Measurements from ENCODE around the gene DPF3.

The DPF3 gene

DNA sequence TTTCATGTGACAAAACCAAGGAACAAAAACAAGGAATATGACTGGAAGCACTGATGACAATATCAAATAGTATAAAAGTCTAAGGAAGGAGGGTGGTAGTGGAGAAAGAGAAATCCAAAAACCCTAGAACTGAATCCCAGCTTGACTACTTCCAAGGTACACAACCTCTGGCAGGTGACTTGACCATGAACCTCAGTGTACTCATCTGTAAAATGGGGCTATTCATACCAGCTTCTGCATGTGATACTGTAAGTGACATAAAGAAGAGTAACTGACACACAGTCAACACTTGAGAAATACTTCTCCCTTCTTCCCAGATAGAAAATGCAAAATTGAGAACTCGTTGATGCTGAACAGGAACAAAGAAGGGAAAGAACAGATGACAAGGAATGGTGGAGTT lies 10.3 kb upstream of the DPF3 start:
- no peak for DNase-seq

DNA sequence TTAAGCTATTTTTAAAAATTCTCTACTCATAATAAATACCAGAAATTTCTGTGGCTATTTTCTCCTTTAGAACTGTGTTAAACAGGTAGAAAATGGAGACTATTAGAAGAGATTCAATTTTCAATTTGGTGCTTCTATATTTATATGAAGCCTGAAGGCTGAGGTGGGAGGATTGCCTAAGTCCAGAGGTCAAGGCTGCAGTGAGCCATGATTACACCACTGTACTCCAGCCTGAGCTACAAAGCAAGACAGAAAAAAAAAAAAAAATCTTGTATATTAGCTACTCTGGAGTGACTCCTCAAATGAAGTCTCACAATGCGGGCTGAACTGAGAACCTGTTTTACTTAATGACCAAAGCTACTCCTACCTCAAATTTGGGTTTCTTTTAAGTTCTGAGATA lies 9.8 kb upstream of the DPF3 start:
- DNase-seq: no peak

DNA sequence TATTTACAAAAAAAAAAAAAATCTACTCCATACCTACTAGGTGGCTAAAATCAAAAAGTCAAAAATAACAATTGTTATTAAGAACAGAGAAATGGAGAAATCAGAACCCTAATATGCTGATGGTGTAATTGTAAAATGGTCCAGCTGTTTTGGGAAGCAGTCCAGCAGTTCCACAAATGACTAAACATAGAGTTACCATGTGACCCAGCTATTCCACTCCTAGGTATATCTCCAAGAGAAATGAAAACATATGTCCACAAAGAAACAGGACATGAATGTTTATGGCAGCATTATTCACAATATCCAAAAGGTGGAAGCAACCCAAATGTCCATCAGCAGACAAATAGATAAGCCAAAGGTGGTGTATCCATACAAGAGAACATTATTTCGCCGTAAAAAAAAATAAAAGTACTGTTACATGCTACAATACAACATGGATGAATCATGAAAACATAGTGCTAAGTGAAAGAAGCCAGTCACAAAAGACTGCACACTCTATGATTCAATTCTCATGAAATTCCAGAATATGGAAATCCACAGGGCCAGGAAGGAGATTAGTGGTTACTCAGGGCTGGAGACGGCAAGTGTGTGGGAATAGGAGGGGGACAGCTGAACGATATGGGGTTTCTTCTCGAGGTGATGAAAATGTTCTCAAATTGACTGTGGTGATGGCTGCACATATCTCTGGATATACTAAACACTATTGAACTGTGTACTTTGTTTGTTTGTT lies 9.1 kb upstream of the DPF3 start:
- DNase-seq: no peak

DNA sequence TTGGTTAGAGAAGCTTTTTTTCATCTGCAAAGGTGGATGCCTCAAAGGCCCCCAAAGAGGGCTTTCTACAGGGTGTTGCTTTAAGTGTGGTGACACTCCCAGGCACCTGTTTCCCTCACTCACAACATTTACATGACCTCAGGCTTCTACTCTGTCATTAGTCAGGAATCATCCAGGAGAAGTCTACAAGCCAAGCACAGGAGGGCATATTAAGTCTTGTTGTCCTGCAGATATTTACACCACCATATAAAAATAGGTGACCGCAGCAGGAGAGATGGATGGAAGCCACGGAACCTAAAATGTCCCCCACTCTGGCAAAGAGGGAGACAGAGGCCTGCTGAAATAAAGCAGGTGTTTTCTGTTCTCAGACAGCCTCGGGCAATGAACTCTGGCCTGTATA lies 7.5 kb upstream of the DPF3 start:
- DNase-seq: no peak

DNA sequence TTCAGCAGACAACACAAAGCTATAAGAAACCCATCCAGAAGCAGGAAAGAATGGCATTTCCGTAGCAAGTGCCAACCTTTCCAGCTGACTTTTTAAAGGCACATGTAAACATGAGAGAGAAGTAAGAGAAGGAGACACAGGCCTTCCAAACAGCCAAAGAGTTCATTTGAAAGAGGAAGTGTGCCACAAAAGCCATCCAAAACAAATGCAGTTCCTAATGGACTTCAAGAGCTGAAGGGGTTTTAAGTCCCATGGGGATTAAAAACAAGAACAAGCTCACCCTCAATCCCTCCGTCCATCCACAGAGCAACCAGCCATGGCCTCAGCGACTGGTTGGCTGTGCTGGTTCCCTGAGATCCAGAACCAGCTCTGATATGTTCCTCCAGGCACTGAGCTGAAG lies 4.5 kb upstream of the DPF3 start:
- no peak for DNase-seq

DNA sequence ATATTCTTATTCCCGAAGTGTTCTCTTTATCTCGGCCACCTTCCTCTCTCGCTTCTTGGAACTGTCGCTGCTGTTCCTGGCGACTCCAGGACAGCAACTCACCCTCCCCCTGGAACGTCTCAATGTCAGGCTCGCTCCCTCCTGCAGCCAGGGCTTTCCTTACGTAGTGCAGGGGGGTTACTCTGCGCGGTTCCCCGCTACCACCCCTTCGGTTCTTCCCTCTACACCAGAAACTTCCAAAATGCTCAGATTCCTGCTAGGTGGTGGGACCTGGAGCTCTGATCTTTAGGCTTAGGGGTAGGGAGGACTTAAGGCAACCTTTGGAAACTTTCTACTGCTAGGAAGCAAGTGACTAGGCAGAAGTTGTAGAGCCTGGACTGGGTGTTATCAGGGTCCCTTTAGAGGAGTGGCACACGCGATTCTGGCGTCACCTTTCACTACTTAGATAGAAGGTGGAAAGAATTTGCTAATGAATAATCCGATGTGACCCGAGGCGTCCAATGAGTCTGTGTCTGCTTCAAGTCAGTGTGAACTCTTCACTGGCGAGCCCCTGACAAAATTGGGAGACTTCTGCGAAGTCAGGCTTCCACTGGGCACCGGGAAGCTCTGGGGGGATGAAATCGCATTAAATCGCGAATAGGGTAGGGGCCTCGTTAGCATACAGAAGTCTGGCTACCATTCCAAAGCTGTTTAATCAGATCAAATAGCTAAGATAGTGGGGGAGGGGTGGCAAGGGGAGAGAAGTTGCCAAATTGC lies 900 bp upstream of the DPF3 start:
- DNase-seq: no peak

DNA sequence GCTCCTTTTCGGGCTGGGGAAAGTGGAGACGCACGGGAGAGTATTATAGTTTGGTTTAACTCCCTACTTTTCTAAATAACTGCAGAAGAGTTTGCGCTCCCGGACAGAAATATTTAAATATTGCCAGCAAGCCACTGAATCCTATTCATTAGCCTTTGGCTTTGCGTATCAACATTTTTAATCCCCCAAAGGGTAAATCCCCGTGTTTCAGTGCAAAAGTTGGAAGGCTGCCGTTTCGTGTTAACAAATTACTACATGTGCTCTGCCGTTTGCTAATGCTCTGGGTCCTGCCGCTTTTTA lies 372 bp upstream of the DPF3 start:
- no peak for DNase-seq

DNA sequence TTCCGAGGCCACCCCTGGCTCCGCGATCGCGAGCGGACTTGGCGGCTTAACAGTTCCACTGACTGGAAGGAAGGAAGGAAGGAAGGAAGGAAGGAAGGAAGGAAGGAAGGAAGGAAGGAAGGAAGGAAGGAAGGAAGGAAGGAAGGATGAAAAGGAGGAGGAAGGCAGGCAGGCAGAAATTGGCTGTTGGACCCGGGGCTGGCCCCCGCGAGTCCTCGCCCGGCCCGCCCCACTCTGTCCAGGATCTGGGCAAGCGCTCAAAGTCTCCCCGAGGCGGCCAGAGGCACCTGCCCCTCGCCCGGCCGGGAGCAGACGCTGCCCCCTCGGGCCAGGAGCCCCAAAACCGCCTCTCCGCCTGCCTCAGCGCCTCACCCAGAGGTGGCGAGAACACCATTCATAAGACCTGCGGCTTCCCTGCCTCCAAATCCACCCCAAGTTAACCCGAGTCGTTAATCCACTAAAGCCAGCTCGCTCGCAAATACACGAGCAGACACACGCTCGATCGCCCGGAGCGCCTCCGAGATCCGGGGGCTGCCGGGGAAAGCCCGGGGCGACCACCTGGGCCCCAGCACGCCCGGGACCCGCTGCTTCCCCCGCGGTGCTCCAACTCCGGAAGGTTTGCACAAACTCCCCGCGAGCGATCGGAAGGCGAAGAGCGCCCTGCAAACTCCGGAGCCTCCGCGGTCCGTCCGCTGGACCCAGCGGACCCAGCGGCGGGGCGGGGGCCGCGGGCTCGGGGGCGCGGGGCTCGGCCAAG lies 844 bp downstream of the DPF3 start:
- DNase-seq: no peak

DNA sequence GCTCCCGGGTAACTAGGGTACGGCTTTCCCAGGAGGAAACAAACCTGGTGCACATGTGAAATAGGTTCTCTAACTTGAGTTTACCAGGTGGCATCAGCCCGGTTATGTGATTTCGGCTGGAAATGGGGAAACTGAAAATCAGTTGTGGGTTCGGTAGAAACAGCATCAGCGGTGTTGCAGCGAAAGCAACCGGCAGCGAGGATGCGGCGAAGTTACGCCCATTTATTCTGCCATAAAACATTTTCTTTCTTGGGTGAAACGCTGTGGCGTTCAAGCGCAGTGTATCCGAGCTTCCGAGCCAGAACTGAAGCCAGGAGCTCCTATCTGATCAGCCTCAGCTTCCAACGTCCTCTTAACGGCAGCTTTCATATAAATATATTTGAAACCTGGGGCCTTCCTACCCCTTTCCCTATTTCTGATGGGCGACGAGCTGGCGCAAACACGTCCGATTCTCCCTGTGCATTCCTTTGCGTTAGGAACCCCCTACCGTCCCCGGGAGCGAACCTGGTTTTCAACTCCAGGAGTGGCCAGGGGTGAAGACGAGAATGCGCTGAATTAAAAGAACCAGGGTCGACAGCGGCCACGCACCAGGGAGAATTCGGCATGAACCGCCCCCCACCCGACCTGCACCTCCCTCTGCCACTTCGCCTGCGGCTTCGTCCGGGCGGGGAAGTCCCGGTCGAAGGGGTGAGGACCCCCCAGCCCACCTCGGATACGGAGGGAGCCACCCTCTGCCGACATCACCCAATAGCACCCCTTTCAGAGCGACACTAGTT lies 1.6 kb downstream of the DPF3 start:
- no peak for DNase-seq

DNA sequence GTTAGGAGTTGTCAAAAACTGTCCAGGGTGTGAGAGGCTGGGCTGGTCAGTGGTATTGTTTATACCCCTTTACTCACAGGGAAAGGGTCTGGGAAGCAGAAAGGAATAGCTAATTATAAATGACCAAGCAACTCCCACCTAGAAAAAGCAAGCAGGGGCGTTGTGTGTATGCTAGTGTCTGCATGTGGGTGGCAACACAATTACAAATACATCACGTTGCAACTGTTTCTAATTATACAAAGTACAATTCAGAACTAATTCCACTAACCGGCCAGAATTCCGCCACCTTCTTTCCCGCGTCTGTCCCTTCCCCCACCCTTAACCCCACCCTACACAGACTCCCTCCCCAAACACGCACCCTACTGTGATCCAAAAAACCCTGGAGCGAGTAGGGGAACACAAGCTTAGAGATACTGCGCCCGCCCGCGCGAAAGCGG lies 2.2 kb downstream of the DPF3 start:
- DNase-seq: no peak

DNA sequence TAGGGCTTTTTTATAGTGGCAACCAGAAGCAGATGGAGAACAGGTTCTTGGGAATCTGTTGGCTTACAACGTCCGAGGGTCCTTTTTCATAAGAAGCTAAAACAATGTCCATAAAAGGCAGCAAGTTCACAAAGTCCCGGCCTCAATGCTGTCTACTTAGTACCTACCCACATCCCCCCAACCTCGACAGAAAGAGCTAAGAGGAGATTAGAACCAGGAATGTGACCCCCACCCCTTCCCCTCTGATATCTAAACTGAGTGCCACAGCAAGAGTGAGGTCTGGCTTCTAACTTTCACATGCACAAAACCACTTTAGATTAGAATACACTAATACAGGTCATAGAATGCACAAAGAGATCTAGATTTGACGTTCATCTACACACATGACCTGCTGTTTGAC lies 4.5 kb downstream of the DPF3 start:
- no peak for DNase-seq

DNA sequence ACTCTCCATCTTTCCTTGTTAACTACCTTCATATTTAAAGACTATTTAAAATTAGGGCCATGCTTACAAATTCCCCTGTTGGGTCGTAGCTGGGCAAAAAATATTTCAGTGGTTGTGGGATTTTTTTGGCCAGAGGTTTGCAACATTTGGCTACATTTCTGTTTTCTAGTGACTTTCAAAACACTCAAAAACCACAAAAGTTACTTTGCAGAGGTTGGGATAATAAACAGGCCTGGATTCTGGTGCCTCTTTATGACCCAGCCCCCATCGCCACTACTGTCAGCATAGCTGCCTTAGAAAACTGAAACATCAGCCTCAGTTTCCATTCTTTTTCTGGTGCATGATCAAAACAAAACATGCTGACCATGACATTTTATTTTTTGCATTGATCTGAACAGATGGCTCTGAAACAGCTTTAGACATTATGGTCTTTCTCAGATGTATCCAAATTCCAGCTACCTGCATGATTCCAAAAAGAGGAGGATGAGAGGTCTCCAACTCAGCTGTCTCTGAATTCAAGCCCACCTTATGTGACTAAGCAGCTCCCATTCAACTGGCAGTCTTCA lies 5.2 kb downstream of the DPF3 start:
- no peak for DNase-seq

DNA sequence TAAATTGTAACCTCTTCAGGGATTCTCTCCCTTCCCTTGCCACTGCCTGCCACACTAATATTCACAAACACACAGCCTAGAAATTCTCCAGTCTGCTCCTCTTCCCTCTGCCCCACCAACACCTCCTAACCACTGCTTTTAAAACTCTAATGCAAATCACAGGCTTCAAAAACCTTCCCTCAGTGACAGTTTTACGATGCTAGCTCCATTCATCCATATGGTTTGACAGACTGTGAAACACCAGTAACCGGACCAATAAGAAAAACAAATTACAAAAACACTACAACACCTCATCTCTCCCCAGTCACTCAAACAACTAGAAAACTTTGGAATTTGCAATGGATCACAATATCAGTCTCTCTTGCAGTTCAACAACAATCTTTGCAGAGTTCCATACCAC lies 5.7 kb downstream of the DPF3 start:
- no peak for DNase-seq

DNA sequence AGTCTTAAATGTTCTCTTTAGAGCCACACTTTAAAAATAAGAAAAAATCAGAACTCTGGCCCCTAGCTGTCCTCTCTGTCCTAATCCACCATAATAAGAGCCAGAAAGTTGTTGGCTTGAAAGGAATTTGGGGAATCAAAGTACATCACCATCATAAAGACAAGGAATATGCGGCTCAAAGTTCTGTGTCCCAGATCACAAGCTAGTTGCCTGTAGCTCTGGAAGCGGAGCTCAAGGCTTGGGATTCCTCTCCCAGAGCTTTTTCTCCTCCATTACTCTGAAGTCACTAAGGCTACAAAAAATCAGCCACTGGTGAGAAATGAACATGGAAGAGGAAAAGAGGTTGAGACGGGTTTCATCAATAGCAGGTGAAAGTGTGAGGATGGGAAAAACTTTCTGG lies 6.4 kb downstream of the DPF3 start:
- DNase-seq: no peak

DNA sequence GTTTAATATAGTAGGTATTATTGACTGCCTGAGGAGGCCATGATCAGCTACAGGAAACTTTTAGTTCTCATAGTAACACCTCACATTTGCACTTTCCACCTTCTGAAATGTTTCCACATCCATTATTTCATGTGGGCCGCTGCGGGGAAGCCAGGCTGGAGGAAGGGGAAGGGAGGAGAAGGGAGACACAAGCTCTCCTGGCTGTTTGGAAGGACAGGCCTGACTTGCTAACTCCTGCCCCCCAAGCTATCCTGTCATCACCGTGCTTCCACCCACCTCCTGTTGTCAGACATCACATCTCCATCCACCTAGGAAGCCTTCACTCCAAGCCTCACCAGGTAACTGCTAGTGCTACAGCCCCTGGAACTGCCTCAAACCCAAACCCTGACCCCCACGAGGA lies 9.5 kb downstream of the DPF3 start:
- no peak for DNase-seq

DNA sequence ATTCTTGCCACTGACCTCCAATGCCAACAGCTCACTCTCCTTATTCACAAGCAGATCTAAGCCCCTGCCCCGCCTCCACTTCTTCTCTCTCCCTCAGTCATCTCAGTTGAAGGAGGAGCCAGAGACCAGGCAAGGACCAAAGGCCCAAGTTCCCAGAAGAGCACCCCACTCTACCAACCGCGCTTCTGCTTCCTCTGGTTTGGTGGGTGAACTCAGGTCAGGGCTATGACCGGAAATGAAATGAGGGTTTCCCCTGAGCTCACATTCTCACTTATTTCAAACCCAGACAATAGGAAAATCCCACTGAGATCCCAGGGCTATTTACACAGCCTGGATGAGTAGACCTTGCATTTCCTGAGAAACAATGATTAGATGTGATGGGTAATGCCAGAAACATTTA lies 9.9 kb downstream of the DPF3 start:
- DNase-seq: no peak

DNA sequence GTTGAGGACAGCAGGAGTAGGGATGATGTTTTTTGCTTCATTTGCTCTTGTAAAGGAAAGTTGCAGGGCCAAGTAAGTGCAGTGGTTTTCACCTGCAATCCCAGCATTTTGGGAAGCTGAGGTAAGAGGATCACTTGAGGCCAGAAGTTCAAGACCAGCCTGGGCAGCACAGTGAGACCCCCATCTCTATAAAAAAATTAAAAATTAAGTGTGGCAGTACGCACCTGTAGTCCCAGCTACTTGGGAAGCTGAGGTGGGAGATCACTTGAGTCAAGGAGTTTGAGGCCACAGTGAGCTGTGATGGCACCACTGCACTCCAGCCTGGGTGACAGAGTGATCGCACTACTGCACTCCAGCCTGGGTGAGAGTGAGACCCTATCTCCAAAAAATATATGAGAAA lies 10.8 kb downstream of the DPF3 start:
- DNase-seq: no peak

DNA sequence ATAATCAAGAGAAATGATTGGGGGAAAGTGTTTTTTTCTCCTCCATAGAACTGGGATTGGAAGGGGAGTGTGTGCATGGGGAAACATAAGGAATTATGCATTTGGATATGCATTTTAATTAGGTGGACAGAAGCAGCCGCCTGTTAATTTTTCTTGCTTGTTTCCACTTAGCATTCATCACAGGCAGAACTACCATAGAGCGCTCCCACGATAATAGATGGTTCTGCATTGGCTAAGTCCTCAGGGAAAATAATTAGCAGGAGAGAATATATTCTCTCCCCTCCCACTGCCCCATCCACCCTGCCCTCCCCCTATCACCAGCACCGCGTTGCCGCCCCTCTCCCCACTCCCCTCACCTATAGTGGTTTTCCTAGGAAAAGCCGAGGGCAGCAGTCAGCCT lies 11.4 kb downstream of the DPF3 start:
- DNase-seq: no peak

DNA sequence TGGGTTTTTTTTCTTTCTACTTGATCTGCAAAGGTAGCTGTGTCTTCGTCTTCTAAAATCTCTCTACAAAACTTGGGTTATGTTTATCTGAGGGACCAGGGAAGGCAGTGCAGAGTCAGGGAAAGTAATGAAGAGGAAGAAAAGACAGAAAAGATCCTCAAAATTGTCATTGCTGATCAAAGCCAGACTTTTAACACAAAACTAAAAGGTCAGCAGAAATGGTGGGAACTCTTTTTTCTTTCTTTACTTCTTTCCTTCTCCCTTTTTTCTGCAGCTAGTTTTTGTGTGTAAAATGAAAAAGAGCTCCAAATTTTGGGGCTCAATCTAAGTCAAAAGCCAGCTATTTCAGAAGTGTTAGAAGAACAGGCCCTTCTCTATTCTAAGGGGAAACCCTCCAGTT lies 11.9 kb downstream of the DPF3 start:
- DNase-seq: no peak

DNA sequence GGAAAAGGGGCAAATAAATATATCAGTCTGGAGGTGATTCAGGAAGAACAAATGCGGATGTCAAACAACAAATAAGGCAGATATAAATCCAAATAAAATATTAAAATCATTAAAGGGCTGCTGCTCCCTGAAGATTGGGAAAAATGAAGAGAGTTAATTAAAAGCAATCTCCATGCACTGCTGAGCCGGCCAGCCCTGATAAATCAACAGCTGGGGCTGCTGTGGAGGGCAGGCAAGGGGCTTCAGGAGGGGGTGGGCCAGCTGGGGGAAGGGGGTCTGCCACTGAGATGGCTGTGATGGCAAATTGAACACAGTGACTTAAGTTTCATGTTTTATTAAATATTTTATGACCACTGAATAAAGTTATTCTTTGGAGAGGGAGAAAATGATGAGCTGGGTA lies 12.4 kb downstream of the DPF3 start:
- no peak for DNase-seq

DNA sequence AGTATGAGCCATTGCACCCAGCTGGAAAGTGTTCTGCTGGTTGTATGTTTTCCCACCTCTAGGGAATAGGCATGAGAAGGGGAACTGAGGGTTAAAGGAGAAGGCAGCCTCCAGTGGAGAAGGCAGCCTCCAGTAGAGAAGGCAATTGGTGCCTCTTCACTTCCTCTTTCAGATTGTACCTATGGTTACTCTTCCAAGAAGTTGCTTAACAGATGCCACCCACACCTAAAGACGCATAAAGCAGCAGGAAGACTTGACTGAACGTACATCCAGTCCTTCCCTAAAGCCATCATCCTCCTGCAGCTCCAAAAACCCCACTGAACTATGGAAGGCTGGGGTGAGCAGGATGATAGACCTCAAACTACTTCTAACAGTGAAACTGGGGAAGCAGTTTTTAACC lies 13.1 kb downstream of the DPF3 start:
- DNase-seq: no peak

DNA sequence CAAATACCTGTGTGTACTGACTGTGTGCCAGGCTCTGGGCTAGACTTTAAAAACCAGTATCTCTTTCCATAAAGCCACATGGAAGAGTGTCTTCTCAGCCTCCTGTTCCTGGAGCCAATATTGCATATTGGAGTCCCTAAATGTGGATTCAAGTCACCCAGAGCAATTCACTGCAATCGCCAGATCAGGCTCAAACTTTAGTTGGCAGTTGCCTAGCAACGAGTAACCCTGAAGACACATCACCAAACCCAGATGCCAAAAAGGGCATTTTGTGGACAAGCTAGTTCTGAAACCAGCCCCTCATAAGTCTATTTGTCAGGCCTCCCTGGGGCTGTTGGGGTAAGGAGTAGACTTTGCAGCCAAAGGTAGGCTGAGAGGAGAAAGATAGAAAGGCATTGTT lies 13.7 kb downstream of the DPF3 start:
- DNase-seq: no peak

DNA sequence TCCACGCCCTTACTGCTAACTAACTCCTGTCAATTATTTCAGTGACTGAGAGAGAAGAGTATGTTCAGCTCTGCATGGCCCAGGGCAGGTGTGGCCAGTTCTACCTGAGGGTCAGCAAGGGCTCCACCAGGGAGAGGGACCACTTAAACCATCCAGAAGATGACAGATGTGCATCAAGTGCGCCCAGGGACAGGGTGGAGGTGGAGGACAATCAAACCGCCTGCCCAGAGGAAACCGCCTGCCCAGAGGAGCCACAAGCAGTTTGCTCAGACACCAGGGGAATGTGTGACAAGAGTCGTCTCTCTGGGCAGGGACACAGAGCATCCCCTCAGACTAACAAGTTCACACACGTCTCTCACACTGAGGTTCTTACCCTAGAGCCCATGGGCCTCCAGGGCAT lies 14.5 kb downstream of the DPF3 start:
- no peak for DNase-seq
